GM21526 (cell line): Measurements from ENCODE around the gene IL17F.

Experiments used
- ATAC-seq: cut with Tn5 transposase; IDR thresholded peaks from one replicate; pipeline ENCODE4 v1.9.1; 2021; ENCODE audit warnings: moderate library complexity; ENCODE audit not compliant: unreplicated experiment, low FRiP score

IL17F gene

GRCh38 chr6:52244400-52244799 is at the start of gene IL17F:
IL17F (minus strand) TSS chr6:52244500; CDS start chr6:52244429, 71 bp downstream.
- ATAC-seq, result no peak

DNA sequence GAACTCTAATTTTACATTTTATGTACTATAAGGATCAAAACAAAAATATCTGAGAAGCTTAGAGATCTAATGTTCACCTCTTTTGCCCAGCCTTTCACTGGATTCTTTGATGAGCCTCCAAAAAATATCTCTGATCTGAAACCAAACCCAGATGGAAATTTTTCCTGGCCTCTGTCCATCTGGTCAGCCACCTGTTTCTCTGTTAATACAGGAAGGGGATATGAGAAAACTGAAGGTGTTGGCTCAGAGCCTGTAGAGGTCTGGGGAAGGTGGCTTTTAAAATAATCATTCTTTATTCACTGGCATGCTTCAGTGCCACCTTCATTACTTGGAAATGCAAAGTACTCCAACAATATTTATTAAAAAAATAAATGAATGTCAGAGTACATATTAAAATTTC is 48.8 kb upstream of the IL17F start:
- ATAC-seq, result no peak

GRCh38 chr6:52288841-52289240 is 44.5 kb upstream of the IL17F start:
- ATAC-seq, result no peak

DNA sequence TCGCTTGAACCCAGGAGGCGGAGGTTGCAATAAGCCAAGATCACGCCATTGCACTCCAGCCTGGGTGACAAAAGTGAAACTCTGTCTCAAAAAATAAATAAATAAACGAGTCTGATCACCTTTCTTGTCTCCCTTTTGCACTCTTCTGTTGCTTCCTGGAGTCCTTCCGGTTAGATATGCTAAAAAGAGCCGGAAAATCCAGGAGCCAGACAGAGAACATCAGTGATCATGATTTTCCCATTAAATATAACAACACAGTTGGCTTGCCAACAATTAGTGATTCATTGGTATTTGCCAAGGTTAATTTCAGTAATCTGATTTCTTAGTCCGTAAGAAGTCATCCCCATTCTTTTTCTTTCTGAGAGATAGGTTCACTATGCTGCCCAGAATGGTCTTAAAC is 43.9 kb upstream of the IL17F start:
- no peak for ATAC-seq

GRCh38 chr6:52286798-52287432 is 42.6 kb upstream of the IL17F start:
- no peak for ATAC-seq

DNA sequence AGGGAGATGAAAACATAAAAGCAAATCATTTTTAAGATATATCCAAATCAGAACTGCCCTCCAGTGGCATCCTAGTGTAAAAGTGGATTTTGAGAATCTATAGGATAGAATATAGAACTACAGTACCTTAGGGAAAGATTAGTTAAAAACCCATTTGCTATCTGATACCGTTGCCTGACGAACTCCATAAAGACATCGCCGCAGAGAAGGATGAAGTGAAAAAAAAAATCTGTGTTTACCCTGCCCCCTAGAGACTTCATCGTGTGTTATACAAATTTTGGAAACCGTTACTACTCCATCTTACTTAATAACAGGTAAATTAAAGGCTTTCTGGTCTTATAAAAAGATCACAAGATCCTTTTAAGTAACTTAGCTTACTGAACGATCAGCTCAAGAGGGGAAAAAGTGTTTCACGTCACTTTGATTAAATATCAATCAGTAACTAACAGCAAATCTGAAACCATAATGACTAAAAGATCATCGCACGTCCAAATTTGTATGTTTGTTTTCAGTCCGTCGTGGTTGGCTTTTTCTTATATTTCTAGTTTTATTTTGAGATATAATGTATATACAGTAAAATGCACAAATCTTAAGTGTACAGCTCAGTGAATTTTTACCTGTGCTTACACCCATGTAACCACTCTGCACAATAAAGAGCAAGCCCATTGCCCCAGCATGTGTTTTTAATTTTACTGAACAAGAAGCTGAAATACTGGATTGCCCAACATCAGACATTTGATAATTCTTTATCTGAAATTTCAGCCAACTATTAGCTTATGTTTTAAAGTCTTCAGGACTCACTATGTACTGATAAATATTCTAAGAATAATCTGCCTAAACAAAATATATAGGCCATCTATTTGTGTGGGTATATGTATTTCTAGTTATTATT is 41.1 kb upstream of the IL17F start:
- ATAC-seq, result no peak

- peak; percentile 96 for ATAC-seq
Measured at GRCh38 chr6:52284460-52285176, 40.3 kb upstream of the IL17F start, which contains the start of gene MCM3. MCM3 (minus strand) TSS chr6:52284742; CDS start chr6:52284674, 68 bp downstream.

DNA sequence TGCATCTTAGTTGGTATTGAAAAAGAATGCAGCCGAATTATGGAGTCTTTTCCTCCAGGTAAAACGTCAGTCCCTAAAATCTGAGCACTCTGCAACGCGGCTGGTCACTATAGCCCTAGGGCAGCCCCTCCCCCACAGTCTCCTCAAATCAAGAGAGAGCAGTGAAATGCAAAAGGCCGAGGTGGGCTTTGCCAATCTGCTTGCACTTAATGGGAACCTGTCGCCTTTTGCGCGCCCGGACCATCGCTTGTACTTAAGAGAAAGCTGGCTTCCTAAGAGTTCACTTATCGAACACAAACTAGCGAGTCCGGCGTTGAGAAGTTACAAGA is 39.8 kb upstream of the IL17F start:
- no peak for ATAC-seq

- no peak for ATAC-seq
Measured at GRCh38 chr6:52283111-52283510, 38.8 kb upstream of the IL17F start.

- no peak for ATAC-seq
Measured at GRCh38 chr6:52276130-52276529, 31.8 kb upstream of the IL17F start.

- no peak for ATAC-seq
Measured at GRCh38 chr6:52271852-52272460, 27.7 kb upstream of the IL17F start.

- no peak for ATAC-seq
Measured at GRCh38 chr6:52263709-52264540, 19.6 kb upstream of the IL17F start.

GRCh38 chr6:52262620-52263344 is 18.5 kb upstream of the IL17F start:
- no peak for ATAC-seq

DNA sequence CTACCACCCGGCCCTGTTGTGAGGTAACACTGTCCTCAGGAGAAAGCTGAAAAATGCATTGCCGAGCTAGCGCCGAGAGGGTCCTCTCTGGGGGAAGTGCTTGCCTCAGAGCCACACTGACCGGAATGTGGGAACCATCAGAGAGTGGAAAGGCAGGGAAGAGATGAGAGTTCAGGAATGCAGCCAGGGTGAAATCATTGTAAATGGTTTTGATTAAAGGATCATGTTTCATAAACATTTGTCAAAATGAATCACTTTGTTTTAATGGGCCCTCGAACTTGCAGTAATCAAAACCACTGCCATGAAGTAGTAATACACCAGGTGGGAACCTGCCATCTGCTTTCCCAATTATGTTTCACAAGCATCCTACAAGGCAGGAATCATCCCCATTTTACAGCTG is 16.9 kb upstream of the IL17F start:
- no peak for ATAC-seq

DNA sequence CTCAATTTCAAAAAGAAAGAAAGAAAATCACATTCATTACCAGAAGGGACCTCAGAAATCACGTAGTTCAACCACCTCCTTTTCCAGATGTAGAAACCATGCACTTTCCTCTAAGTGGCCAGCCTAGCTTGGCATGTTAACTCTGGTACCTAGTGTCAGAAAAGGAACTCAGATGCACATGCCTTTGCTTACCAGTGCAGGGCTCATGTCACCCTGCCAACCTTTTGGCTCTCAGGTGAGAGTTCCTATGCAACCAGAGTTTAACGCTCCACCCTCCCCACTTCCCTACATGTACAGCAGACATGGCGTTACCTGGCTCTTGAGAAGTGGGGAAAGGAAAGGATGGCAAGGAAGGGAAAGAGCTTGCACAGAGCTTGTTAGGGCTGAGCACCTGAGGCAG is 16.3 kb upstream of the IL17F start:
- no peak for ATAC-seq

GRCh38 chr6:52255434-52255833 is 11.1 kb upstream of the IL17F start:
- no peak for ATAC-seq

DNA sequence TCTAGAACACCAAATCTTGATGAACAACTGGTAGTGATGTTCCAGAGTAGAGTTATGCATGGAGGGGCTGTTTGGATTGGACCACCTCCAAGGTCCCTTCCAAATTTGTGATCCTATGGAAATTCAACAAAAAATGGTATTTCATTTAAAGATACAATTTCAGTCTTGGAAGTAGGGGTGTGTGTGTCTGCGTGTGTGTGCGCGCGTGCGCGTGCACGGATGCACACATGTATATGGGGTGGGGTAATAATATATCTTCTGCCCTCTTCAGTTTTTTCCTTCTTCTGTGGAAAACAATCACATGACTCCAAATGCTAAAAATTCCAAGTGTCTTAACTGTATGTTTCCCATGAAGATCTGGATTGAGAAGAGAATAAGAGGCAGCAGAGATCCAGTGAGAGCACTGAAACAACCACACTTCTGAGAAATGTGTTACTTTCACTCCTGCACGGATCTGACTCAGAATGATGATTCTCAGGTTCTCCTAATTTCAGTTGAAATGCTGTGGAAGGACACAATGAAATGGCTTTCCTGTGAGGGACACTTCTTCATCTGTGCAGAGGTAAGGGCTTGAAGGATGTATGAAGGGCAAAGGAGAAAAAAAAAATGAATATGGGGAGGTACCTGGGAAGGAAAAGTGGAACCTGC is 10.6 kb upstream of the IL17F start:
- no peak for ATAC-seq

GRCh38 chr6:52253494-52253893 is 9.2 kb upstream of the IL17F start:
- no peak for ATAC-seq

DNA sequence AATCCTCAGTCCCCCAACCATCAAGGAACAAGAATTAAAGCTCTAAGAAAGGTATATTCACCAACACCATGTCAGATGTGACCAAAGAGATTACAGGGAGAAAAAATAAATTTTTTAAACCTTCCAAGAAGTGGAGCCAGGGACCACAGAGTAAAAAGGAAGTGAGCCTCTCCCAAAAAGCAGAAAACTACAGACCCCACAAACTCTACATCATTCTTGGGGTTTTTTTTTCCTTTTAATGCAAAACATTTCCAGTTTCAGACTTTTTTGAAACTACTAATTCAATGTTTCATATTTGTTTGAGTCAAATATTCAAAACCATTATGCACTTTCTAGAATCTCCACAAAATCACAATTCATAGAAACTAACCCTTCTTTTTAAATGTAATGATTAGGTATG is 6.8 kb upstream of the IL17F start:
- no peak for ATAC-seq
